ENCODE results near the gene LINC00305.

DNA sequence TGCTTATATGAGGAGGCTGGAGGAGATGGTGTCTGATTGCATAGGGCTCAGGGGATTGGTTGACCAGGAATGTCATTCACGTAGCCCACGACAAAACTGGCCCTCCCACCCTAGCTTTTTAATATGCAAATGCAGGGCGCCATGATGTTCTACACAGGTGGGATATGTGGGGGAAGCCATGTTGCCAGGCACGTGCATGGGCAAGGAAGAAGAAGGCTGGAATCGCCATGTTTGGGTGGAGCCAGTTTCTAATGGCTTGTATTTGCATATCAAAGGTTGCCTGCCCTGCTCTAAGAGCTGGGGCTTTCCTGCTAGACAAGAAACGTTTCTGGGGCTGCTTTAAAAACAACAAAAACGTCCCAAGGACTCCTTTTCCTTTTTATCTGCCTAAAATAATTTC, 26.5 kb upstream of the LINC00305 start:
- TF ChIP-seq, protein P1, sequence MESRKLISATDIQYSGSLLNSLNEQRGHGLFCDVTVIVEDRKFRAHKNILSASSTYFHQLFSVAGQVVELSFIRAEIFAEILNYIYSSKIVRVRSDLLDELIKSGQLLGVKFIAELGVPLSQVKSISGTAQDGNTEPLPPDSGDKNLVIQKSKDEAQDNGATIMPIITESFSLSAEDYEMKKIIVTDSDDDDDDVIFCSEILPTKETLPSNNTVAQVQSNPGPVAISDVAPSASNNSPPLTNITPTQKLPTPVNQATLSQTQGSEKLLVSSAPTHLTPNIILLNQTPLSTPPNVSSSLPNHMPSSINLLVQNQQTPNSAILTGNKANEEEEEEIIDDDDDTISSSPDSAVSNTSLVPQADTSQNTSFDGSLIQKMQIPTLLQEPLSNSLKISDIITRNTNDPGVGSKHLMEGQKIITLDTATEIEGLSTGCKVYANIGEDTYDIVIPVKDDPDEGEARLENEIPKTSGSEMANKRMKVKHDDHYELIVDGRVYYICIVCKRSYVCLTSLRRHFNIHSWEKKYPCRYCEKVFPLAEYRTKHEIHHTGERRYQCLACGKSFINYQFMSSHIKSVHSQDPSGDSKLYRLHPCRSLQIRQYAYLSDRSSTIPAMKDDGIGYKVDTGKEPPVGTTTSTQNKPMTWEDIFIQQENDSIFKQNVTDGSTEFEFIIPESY (IDR thresholded peaks at IDR 0.05): no peak
- TF ChIP-seq CTCF (IDR thresholded peaks at IDR 0.05 in 2 of 3, conservative IDR thresholded peaks at IDR 0.05 in 1 of 3; ENCODE audit: control insufficient read depth in 2 of 3, extremely low read depth in 1 of 3, insufficient read depth in 1 of 3, low read depth in 3 of 3, low read length in 3 of 3) (no peak), ESRRA (IDR thresholded peaks at IDR 0.05; ENCODE audit: low read length) (no peak), SMC3 (IDR thresholded peaks at IDR 0.05; ENCODE audit: borderline replicate concordance, low read length) (no peak)

Measured in GM12878 (cell line).